EL (cell line): Measurements from ENCODE around the gene MRPL4.
A peak's percentile ranks its signal among the peaks of the same experiment; 100 is the strongest.

ENCODE experiments used
- DNase-seq: peaks from one replicate; pipeline ENCODE4 v3.0.0-alpha.2; 2016

Gene MRPL4

DNA sequence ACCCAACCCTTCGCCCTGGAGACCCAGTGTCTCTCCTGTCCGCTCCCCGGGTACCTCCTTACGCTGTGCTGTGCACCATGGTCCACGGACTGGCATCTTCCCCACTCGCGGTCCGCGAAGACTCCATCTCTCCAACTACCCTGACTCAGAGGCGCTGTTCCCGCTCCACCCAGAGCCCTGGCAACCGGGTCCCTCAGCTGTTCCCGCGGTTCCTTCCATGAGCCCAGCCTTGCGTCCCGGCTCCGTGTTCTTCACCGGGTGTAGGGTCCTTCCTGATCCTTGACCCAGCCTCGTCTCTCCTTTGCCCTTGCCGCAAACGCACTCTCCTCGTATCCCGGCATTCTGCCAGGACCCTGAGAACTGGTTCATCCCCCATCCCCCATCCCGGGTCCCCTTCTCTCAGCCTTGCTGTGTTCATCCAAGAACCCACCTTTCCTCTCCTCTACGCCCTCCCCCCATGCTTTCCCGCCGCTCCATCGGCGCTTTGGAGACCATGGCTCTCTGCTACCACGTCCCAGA, 38.4 kb downstream of the MRPL4 start:
- DNase-seq, result peak; percentile 45

GRCh38 chr19:10290876-10291553, 39.0 kb downstream of the MRPL4 start:
- DNase-seq, result peak; percentile 75

DNA sequence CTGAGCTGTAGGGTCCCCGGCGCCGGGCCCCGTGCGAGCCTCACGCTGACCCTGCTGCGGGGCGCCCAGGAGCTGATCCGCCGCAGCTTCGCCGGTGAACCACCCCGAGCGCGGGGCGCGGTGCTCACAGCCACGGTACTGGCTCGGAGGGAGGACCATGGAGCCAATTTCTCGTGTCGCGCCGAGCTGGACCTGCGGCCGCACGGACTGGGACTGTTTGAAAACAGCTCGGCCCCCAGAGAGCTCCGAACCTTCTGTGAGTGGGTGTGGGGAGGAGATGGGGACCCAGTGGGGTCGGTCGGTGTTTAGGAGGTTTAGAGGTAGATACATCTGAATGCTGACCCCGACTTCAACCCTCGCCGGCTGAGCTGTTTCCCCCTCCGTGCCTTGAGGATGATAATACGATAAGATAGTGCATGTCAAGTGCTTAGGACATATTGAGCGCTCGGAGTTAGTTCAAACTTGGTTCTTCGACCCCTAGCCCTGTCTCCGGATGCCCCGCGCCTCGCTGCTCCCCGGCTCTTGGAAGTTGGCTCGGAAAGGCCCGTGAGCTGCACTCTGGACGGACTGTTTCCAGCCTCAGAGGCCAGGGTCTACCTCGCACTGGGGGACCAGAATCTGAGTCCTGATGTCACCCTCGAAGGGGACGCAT, 39.7 kb downstream of the MRPL4 start:
- DNase-seq, result no peak

- DNase-seq, result peak; percentile 81
Measured at GRCh38 chr19:10292206-10292788, 40.3 kb downstream of the MRPL4 start.

DNA sequence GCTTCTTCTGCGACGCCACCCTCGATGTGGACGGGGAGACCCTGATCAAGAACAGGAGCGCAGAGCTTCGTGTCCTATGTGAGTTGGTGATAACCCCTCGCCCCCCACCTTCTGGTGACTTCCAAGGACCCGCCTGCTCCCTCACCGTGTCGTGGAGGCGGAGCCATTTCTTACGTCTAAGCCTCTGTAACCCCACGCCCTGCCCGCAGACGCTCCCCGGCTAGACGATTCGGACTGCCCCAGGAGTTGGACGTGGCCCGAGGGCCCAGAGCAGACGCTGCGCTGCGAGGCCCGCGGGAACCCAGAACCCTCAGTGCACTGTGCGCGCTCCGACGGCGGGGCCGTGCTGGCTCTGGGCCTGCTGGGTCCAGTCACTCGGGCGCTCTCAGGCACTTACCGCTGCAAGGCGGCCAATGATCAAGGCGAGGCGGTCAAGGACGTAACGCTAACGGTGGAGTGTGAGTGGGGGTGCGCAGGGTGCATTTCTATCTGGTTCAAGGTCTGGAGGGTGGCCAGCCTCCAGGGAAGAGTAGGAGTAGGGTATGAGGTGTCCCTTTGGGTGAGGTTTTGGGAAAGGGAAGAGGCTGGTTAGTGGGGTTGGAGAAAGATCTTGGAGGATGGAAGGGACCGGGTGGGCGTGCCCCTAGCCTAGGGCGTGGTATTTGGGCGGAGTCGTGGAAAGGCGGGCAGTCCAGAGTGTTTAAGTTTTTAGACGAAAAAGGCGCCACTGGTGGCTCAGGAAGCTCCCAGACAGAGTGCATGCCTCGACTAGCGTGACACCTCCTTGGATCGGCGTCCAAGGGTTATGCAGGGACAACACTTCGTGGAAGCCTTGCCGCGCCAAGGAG, 41.0 kb downstream of the MRPL4 start:
- DNase-seq, result no peak

DNA sequence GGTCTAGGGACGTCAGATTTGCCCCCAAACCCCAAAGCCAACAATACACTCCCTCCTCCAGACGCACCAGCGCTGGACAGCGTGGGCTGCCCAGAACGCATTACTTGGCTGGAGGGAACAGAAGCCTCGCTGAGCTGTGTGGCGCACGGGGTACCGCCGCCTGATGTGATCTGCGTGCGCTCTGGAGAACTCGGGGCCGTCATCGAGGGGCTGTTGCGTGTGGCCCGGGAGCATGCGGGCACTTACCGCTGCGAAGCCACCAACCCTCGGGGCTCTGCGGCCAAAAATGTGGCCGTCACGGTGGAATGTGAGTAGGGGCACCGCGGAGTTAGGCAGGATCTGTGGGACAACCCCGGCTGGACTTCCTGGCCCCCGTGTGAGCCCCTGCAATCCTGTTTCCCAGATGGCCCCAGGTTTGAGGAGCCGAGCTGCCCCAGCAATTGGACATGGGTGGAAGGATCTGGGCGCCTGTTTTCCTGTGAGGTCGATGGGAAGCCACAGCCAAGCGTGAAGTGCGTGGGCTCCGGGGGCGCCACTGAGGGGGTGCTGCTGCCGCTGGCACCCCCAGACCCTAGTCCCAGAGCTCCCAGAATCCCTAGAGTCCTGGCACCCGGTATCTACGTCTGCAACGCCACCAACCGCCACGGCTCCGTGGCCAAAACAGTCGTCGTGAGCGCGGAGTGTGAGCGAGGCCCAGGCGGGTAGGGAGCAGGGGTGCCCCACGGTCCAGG, 41.8 kb downstream of the MRPL4 start:
- no peak for DNase-seq

GRCh38 chr19:10294368-10294697, 42.3 kb downstream of the MRPL4 start:
- no peak for DNase-seq

GRCh38 chr19:10295305-10295846, 43.4 kb downstream of the MRPL4 start:
- DNase-seq, result no peak

DNA sequence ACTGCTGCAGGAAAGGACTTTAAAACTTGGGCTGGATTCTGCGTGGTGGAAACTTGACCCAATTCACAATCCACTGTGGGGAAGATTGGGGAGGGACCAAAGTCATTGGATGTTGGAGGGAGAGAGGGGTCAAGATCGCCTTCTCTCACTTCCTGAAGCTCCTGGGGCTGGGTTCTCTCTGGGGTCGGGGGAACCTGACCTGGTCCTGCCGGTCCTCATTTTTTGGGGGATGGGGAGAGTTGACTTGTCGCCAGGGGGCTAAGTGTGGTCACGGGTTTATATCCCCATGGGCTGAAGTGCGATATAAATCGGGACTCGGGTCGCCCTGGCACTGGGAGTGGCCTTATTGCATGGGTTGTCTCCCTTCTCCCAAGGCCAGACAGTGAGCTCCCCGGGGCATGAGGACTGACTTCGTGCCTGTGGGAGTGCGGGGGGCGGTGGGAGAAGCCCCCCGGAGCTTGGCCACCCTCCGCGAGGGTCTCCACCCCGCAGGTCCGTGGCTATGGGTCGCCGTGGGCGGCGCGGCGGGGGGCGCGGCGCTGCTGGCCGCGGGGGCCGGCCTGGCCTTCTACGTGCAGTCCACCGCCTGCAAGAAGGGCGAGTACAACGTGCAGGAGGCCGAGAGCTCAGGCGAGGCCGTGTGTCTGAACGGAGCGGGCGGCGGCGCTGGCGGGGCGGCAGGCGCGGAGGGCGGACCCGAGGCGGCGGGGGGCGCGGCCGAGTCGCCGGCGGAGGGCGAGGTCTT, 44.0 kb downstream of the MRPL4 start:
- no peak for DNase-seq

GRCh38 chr19:10299545-10300458, 47.8 kb downstream of the MRPL4 start:
- DNase-seq, result no peak

GRCh38 chr19:10305139-10305806, 53.3 kb downstream of the MRPL4 start:
- DNase-seq, result peak; percentile 76

DNA sequence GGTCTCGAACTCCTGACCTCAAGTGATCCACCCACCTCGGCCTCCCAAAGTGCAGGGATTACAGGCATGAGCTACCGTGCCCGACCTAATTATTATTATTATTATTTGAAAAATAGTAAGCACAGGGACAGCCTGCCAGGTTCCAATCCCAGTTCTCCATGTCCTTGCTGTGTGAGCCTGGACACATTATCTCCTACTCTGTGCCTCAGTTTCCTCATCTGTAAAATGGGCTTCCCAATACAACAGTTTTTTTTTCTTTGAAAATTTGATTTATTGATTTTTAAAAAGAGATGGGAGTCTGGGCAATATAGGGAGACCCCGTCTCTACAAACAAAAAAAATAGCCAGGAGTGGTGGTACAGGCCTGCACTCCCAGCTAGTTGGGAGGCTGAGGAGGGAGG, 54.3 kb downstream of the MRPL4 start:
- DNase-seq, result no peak

DNA sequence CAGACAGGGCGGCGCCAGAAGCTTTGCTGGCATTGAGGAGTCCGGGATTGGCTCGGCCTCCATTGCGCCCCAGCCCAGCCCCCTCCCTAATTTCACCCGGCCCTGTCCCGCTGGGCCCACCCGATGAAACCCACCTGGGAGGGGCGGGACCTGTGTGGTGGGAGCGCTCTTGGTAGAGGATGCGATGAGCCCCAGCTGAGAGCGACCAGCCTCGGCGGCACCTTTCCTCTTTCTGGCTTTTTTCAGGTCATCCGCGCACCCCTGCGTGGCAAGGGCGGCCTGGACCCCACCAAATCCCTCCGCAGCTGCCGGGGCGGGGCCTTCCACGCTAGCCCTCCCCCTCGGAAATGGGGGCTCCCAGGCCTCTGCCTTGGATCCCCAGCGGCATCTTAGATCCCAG, 57.4 kb downstream of the MRPL4 start, which contains the start of gene ZGLP1:
Gene ZGLP1, minus strand, starts transcription at position 393 of the 400 bp plus-strand sequence.
- DNase-seq, result no peak
